Activated naive CD8-positive, alpha-beta T cell (primary cell): ENCODE results near the gene KLHL34.

Experiments used
- H3K27ac Mint-ChIP-seq: one replicate; pipeline ENCODE4 v1.8.0; 2021; ENCODE audit warnings: mixed read lengths
- H3K27me3 Mint-ChIP-seq: one replicate; pipeline ENCODE4 v1.8.0; 2021; ENCODE audit warnings: mixed read lengths
- H3K36me3 Mint-ChIP-seq: one replicate; pipeline ENCODE4 v1.8.0; 2021; ENCODE audit warnings: mixed read lengths
- H3K4me1 Mint-ChIP-seq: one replicate; pipeline ENCODE4 v1.8.0; 2021; ENCODE audit warnings: low read depth, mixed read lengths
- H3K4me3 Mint-ChIP-seq: one replicate; pipeline ENCODE4 v1.8.0; 2021; ENCODE audit warnings: mild to moderate bottlenecking, mixed read lengths
- H3K9me3 Mint-ChIP-seq: one replicate; pipeline ENCODE4 v1.8.0; 2021; ENCODE audit warnings: low read depth, mixed read lengths

Gene KLHL34

GRCh38 chrX:21658152-21658737, at the start of gene KLHL34:
Gene KLHL34 (minus strand): TSS chrX:21658330. CDS start chrX:21657788, 542 bp downstream.
- H3K4me3 Mint-ChIP-seq, result peak within 1 kb of the TSS; percentile 65

GRCh38 chrX:21705225-21705624, 47.1 kb upstream of the KLHL34 start:
- Mint-ChIP-seq H3K36me3 (no peaks in the 10 kb centered on the region), H3K27ac (no peak overlapping the region), H3K4me1 (no peaks in the 10 kb centered on the region), H3K9me3 (no peaks in the 10 kb centered on the region), H3K27me3 (no peaks in the 10 kb centered on the region), H3K4me3 (no peak overlapping the region)

More at GRCh38 chrX:21658152-21658737, at the start of gene KLHL34:
- H3K4me1 Mint-ChIP-seq, result peaks cover 5% of the 10 kb centered on the region
- H3K27ac Mint-ChIP-seq, result no peak within 1 kb of the TSS
- H3K36me3 Mint-ChIP-seq, result no peaks in the 10 kb centered on the region
- no peaks in the 10 kb centered on the region for H3K27me3 Mint-ChIP-seq
- no peaks in the 10 kb centered on the region for H3K9me3 Mint-ChIP-seq

- no peaks in the 10 kb centered on the region for H3K27me3 Mint-ChIP-seq
- H3K36me3 Mint-ChIP-seq, result no peaks in the 10 kb centered on the region
- H3K27ac Mint-ChIP-seq, result no peak overlapping the region
- H3K9me3 Mint-ChIP-seq, result no peaks in the 10 kb centered on the region
- no peak overlapping the region for H3K4me3 Mint-ChIP-seq
- no peaks in the 10 kb centered on the region for H3K4me1 Mint-ChIP-seq
Observed at GRCh38 chrX:21702725-21703124, 44.6 kb upstream of the KLHL34 start.

GRCh38 chrX:21700967-21701366, 42.8 kb upstream of the KLHL34 start:
- Mint-ChIP-seq H3K27me3 (no peaks in the 10 kb centered on the region), H3K36me3 (no peaks in the 10 kb centered on the region), H3K4me3 (no peak overlapping the region), H3K4me1 (no peaks in the 10 kb centered on the region), H3K9me3 (no peaks in the 10 kb centered on the region), H3K27ac (no peak overlapping the region)

GRCh38 chrX:21700275-21700674, 42.1 kb upstream of the KLHL34 start:
- H3K36me3 Mint-ChIP-seq, result no peaks in the 10 kb centered on the region
- H3K4me3 Mint-ChIP-seq, result no peak overlapping the region
- no peaks in the 10 kb centered on the region for H3K9me3 Mint-ChIP-seq
- H3K27me3 Mint-ChIP-seq, result no peaks in the 10 kb centered on the region
- H3K4me1 Mint-ChIP-seq, result no peaks in the 10 kb centered on the region
- no peak overlapping the region for H3K27ac Mint-ChIP-seq

GRCh38 chrX:21699136-21699535, 41.0 kb upstream of the KLHL34 start:
- no peaks in the 10 kb centered on the region for H3K9me3 Mint-ChIP-seq
- no peaks in the 10 kb centered on the region for H3K27me3 Mint-ChIP-seq
- H3K27ac Mint-ChIP-seq, result no peak overlapping the region
- no peaks in the 10 kb centered on the region for H3K4me1 Mint-ChIP-seq
- H3K36me3 Mint-ChIP-seq, result no peaks in the 10 kb centered on the region
- H3K4me3 Mint-ChIP-seq, result no peak overlapping the region

GRCh38 chrX:21698272-21698671, 40.1 kb upstream of the KLHL34 start:
- Mint-ChIP-seq H3K27me3 (no peaks in the 10 kb centered on the region), H3K36me3 (no peaks in the 10 kb centered on the region), H3K27ac (no peak overlapping the region), H3K4me1 (no peaks in the 10 kb centered on the region), H3K9me3 (no peaks in the 10 kb centered on the region), H3K4me3 (no peak overlapping the region)

GRCh38 chrX:21691512-21692018, 33.4 kb upstream of the KLHL34 start:
- peaks cover 4% of the 10 kb centered on the region for H3K4me1 Mint-ChIP-seq
- H3K9me3 Mint-ChIP-seq, result peaks cover 3% of the 10 kb centered on the region
- H3K27ac Mint-ChIP-seq, result no peak overlapping the region
- H3K4me3 Mint-ChIP-seq, result no peak overlapping the region
- no peaks in the 10 kb centered on the region for H3K27me3 Mint-ChIP-seq
- H3K36me3 Mint-ChIP-seq, result no peaks in the 10 kb centered on the region

- Mint-ChIP-seq H3K27me3 (peaks cover 1% of the 10 kb centered on the region), H3K4me1 (peaks cover 1% of the 10 kb centered on the region), H3K9me3 (no peaks in the 10 kb centered on the region), H3K4me3 (no peak overlapping the region), H3K27ac (no peak overlapping the region), H3K36me3 (no peaks in the 10 kb centered on the region)
Observed at GRCh38 chrX:21683941-21684340, 25.8 kb upstream of the KLHL34 start.

GRCh38 chrX:21678048-21678612, 20.0 kb upstream of the KLHL34 start:
- Mint-ChIP-seq H3K4me1 (no peaks in the 10 kb centered on the region), H3K27ac (no peak overlapping the region), H3K27me3 (no peaks in the 10 kb centered on the region), H3K9me3 (no peaks in the 10 kb centered on the region), H3K4me3 (no peak overlapping the region), H3K36me3 (no peaks in the 10 kb centered on the region)

- H3K9me3 Mint-ChIP-seq, result no peaks in the 10 kb centered on the region
- H3K4me1 Mint-ChIP-seq, result no peaks in the 10 kb centered on the region
- H3K36me3 Mint-ChIP-seq, result no peaks in the 10 kb centered on the region
- H3K27ac Mint-ChIP-seq, result no peak overlapping the region
- H3K4me3 Mint-ChIP-seq, result no peak overlapping the region
- H3K27me3 Mint-ChIP-seq, result no peaks in the 10 kb centered on the region
Observed at GRCh38 chrX:21675931-21676330, 17.8 kb upstream of the KLHL34 start.

- Mint-ChIP-seq H3K4me3 (no peak overlapping the region), H3K27ac (no peak overlapping the region), H3K36me3 (no peaks in the 10 kb centered on the region), H3K9me3 (no peaks in the 10 kb centered on the region), H3K27me3 (no peaks in the 10 kb centered on the region), H3K4me1 (no peaks in the 10 kb centered on the region)
Observed at GRCh38 chrX:21674430-21675186, 16.5 kb upstream of the KLHL34 start.

GRCh38 chrX:21666679-21667078, 8.5 kb upstream of the KLHL34 start:
- Mint-ChIP-seq H3K27me3 (peaks cover 4% of the 10 kb centered on the region), H3K4me3 (no peak overlapping the region), H3K36me3 (no peaks in the 10 kb centered on the region), H3K9me3 (no peaks in the 10 kb centered on the region), H3K4me1 (no peaks in the 10 kb centered on the region), H3K27ac (no peak overlapping the region)

GRCh38 chrX:21666252-21666651, 8.1 kb upstream of the KLHL34 start:
- no peak overlapping the region for H3K27ac Mint-ChIP-seq
- H3K9me3 Mint-ChIP-seq, result no peaks in the 10 kb centered on the region
- no peaks in the 10 kb centered on the region for H3K4me1 Mint-ChIP-seq
- H3K36me3 Mint-ChIP-seq, result no peaks in the 10 kb centered on the region
- no peak overlapping the region for H3K4me3 Mint-ChIP-seq
- peaks cover 4% of the 10 kb centered on the region for H3K27me3 Mint-ChIP-seq

GRCh38 chrX:21662761-21663160, 4.6 kb upstream of the KLHL34 start:
- Mint-ChIP-seq H3K4me1 (peaks cover 4% of the 10 kb centered on the region), H3K9me3 (no peaks in the 10 kb centered on the region), H3K4me3 (no peak overlapping the region), H3K36me3 (no peaks in the 10 kb centered on the region), H3K27me3 (peaks cover 4% of the 10 kb centered on the region), H3K27ac (no peak overlapping the region)
